ENCODE results near the gene PCCA.
"Not testable (repeated sequence)": the region's sequence is repeated elsewhere in the genome, so short reads cannot be mapped to it uniquely, and the experiment has no call there.

The PCCA gene

DNA sequence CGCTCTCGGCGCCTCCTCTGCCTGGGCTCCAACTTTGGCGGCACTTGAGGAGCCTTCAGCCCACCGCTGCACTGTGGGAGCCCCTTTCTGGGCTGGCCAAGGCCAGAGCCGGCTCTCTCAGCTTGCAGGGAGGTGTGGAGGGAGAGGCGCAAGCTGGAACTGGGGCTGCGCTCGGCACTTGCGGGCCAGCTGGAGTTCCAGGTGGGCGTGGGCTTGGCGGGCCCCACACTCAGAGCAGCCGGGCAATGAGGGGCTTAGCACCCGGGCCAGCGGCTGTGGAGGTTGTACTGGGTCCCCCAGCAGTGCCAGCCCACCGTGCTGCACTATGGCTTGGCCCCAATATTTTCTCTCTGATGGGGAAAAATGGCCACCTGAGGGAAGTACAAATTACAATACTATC is 193.4 kb downstream of the PCCA start:
- H3K9me3 ChIP-seq (ENCODE audit: control insufficient read depth, insufficient read depth, low read length); H3K9ac ChIP-seq (ENCODE audit: low read depth, low read length); H3K27ac ChIP-seq (ENCODE audit: low read depth, low read length); H3K4me1 ChIP-seq (ENCODE audit: control insufficient read depth, insufficient read depth, low read length); H3K4me3 ChIP-seq (ENCODE audit: low read depth, low read length); H3K27me3 ChIP-seq (ENCODE audit: control insufficient read depth, insufficient read depth, low read length): not testable (repeated sequence)
- peaks cover 16% of the 10 kb centered on the region for H3K36me3 ChIP-seq (ENCODE audit: control insufficient read depth, insufficient read depth, low read length)

DNA sequence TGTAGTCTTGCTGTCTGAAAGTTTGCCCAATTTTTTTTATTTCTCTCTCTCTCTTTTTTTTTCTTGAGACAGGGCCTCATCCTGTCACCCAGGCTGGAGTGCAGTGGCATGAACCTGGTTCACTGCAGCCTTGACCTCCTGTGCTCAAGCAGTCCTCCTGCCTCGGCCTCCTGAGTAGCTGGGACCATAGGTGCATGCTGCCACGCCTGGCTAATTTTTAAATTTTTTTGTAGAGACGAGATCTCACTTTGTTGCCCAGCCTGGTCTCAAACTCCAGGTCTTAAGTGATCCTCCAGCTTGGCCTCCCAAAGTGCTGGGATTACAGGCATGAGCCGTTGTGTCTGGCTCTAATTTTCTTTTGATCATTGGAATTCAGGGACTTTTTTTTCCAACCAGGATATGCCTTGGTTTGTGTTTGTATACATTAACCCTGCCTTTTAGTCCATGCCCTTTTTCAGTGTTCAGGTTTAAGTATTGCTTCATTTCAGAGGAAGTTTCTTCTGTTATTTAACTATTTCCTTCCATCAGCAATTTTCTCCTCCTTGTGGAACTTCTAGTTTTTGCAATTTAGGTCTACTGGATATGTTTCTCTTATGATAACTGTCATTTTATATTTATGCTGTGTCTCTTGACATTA is 201.4 kb downstream of the PCCA start:
- no peaks in the 10 kb centered on the region for H3K9me3 ChIP-seq (ENCODE audit: control insufficient read depth, insufficient read depth, low read length)
- no peak overlapping the region for H3K9ac ChIP-seq (ENCODE audit: low read depth, low read length)
- no peak overlapping the region for H3K4me3 ChIP-seq (ENCODE audit: low read depth, low read length)
- H3K27ac ChIP-seq (ENCODE audit: low read depth, low read length), result no peak overlapping the region
- no peaks in the 10 kb centered on the region for H3K27me3 ChIP-seq (ENCODE audit: control insufficient read depth, insufficient read depth, low read length)
- no peaks in the 10 kb centered on the region for H3K4me1 ChIP-seq (ENCODE audit: control insufficient read depth, insufficient read depth, low read length)
- H3K36me3 ChIP-seq (ENCODE audit: control insufficient read depth, insufficient read depth, low read length), result 0 out of 2 replicates have a peak, but pooled peaks cover 4% of the 10 kb centered on the region

DNA sequence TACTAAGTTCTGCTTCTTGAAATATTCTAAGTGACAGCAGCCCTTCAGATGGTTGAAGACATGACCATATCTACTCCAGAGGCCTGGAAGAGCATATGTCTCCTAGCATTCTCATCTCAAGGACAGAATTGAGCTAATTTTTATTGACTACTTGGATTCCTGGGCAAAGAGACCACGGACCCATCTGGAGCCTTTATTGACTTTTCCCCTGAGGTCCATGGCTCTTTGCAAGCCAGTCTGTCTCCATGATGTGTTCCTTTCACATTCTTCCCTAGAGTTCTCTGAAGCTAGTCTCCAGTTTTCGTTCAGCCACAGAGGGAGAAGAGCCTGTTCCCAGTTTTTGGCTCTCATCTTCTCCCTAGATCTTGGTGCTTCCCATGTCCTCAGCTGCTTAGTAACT is 202.7 kb downstream of the PCCA start:
- H3K27me3 ChIP-seq (ENCODE audit: control insufficient read depth, insufficient read depth, low read length), result no peaks in the 10 kb centered on the region
- 0 out of 2 replicates have a peak, but pooled peaks cover 4% of the 10 kb centered on the region for H3K36me3 ChIP-seq (ENCODE audit: control insufficient read depth, insufficient read depth, low read length)
- no peak overlapping the region for H3K4me3 ChIP-seq (ENCODE audit: low read depth, low read length)
- H3K9me3 ChIP-seq (ENCODE audit: control insufficient read depth, insufficient read depth, low read length), result no peaks in the 10 kb centered on the region
- H3K9ac ChIP-seq (ENCODE audit: low read depth, low read length), result no peak overlapping the region
- no peak overlapping the region for H3K27ac ChIP-seq (ENCODE audit: low read depth, low read length)
- no peaks in the 10 kb centered on the region for H3K4me1 ChIP-seq (ENCODE audit: control insufficient read depth, insufficient read depth, low read length)

DNA sequence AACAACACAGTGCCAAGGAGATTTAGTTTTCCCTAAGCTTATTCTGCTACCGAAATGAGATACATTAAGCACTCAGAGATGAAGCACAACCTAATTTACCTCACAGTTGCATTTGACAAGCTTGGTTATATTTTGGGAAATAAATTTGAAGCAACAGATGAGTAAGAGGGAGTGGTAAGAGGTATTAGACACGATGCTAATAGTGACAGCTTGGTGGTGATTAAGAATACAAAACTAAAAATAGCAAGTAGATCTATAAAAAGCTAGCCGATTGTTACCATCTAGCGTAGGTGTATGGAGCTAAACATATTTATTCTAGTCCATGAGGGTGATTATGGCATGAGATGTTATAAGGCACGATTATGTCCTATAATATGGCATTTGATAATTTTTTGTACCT is 208.5 kb downstream of the PCCA start:
- no peaks in the 10 kb centered on the region for H3K9me3 ChIP-seq (ENCODE audit: control insufficient read depth, insufficient read depth, low read length)
- no peak overlapping the region for H3K9ac ChIP-seq (ENCODE audit: low read depth, low read length)
- no peaks in the 10 kb centered on the region for H3K27me3 ChIP-seq (ENCODE audit: control insufficient read depth, insufficient read depth, low read length)
- no peak overlapping the region for H3K4me3 ChIP-seq (ENCODE audit: low read depth, low read length)
- H3K27ac ChIP-seq (ENCODE audit: low read depth, low read length), result no peak overlapping the region
- H3K4me1 ChIP-seq (ENCODE audit: control insufficient read depth, insufficient read depth, low read length), result peaks cover 18% of the 10 kb centered on the region
- no peaks in the 10 kb centered on the region for H3K36me3 ChIP-seq (ENCODE audit: control insufficient read depth, insufficient read depth, low read length)

DNA sequence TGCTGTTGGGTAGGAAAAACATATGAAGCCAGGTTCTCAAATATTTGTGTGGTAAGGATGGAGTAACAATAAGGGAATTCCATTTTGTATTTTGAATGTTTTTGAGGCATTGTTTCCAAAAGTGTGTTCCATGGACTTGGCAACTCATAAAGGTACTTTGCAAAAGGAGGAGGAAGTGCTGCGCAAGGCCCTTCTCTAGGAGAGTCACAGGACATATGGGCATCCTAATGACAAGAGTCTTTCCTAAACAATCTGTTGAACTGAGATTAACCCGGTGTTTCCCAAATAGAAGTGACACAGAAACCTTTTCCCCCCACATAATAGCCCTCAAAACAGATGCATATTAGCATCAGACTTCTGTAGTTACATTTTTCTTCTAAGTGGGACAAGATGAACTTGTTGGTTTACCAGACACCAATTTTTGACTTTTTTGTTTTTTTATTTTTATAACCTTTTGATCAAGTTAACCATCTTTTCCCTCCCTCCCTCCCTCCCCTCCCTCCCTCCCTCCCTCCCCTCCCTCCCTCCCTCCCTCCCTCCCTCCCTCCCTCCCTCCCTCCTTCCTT is 209.3 kb downstream of the PCCA start:
- Histone ChIP-seq H3K36me3 (ENCODE audit: control insufficient read depth, insufficient read depth, low read length) (no peaks in the 10 kb centered on the region), H3K27ac (ENCODE audit: low read depth, low read length) (peak overlapping the region; percentile 0), H3K9ac (ENCODE audit: low read depth, low read length) (no peak overlapping the region), H3K4me3 (ENCODE audit: low read depth, low read length) (no peak overlapping the region), H3K4me1 (ENCODE audit: control insufficient read depth, insufficient read depth, low read length) (peaks cover 18% of the 10 kb centered on the region), H3K27me3 (ENCODE audit: control insufficient read depth, insufficient read depth, low read length) (no peaks in the 10 kb centered on the region), H3K9me3 (ENCODE audit: control insufficient read depth, insufficient read depth, low read length) (no peaks in the 10 kb centered on the region)

DNA sequence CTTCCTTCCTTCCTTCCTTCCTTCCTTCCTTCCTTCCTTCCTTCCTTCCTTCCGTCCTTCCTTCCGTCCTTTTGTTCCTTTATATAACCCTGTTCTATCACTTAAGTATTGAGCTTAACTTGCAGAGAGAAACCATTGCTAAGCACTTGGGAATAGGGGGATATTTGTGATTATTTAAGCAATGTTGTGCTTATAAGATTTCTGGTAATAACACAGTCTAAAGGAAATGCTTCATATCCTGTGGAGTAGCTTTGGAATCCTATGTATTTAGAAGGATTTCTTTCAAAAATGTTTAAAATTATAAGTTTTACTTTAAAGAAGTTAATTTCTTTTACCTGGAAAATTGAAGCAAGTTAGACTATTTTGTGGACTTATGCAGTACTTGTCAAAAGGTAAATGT is 209.8 kb downstream of the PCCA start:
- H3K4me3 ChIP-seq (ENCODE audit: low read depth, low read length), result no peak overlapping the region
- no peaks in the 10 kb centered on the region for H3K36me3 ChIP-seq (ENCODE audit: control insufficient read depth, insufficient read depth, low read length)
- H3K9ac ChIP-seq (ENCODE audit: low read depth, low read length), result no peak overlapping the region
- no peaks in the 10 kb centered on the region for H3K9me3 ChIP-seq (ENCODE audit: control insufficient read depth, insufficient read depth, low read length)
- H3K4me1 ChIP-seq (ENCODE audit: control insufficient read depth, insufficient read depth, low read length), result peaks cover 18% of the 10 kb centered on the region
- no peak overlapping the region for H3K27ac ChIP-seq (ENCODE audit: low read depth, low read length)
- H3K27me3 ChIP-seq (ENCODE audit: control insufficient read depth, insufficient read depth, low read length), result no peaks in the 10 kb centered on the region

DNA sequence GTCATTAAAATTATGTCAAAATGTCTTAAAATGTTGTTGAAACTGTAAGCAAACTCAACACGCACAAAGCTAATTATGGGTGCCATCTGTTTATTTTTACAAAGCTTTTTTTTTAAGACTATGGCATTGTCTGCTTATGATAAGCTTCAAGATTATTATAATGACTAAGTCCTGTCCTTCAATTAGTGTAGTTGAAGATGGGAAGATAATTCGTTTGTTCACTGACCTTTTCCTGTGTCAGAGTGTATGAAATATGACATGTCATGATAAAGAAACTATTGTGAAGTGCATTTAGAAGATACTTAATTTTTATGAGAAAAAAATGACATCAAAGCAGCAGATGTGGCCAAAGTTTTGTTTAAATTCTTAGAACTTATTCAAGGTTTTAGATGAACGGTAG is 211.3 kb downstream of the PCCA start:
- H3K9ac ChIP-seq (ENCODE audit: low read depth, low read length), result no peak overlapping the region
- no peaks in the 10 kb centered on the region for H3K9me3 ChIP-seq (ENCODE audit: control insufficient read depth, insufficient read depth, low read length)
- no peaks in the 10 kb centered on the region for H3K27me3 ChIP-seq (ENCODE audit: control insufficient read depth, insufficient read depth, low read length)
- H3K4me3 ChIP-seq (ENCODE audit: low read depth, low read length), result no peak overlapping the region
- no peaks in the 10 kb centered on the region for H3K36me3 ChIP-seq (ENCODE audit: control insufficient read depth, insufficient read depth, low read length)
- peaks cover 18% of the 10 kb centered on the region for H3K4me1 ChIP-seq (ENCODE audit: control insufficient read depth, insufficient read depth, low read length)
- H3K27ac ChIP-seq (ENCODE audit: low read depth, low read length), result no peak overlapping the region

DNA sequence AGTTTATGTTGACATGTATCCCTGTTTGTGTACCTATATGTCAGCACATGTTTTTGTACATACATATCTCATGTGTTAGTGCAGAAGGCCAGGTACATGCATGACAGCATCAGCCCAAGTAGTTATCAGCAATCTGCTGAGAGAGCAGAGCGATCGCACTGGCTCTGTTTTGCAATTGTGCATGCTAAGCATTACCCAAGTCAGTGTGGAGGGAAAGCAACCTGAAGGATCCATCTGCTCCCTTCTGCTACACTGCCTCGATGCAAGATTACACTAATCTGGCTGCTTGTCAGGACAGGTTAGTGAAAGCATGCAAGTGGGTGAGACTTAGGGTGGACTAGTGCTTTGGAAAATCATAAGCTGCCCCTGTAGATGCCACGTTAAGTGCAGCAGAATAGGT is 211.8 kb downstream of the PCCA start:
- no peaks in the 10 kb centered on the region for H3K9me3 ChIP-seq (ENCODE audit: control insufficient read depth, insufficient read depth, low read length)
- H3K27me3 ChIP-seq (ENCODE audit: control insufficient read depth, insufficient read depth, low read length), result no peaks in the 10 kb centered on the region
- H3K4me3 ChIP-seq (ENCODE audit: low read depth, low read length), result no peak overlapping the region
- H3K36me3 ChIP-seq (ENCODE audit: control insufficient read depth, insufficient read depth, low read length), result no peaks in the 10 kb centered on the region
- H3K4me1 ChIP-seq (ENCODE audit: control insufficient read depth, insufficient read depth, low read length), result peaks cover 22% of the 10 kb centered on the region
- no peak overlapping the region for H3K9ac ChIP-seq (ENCODE audit: low read depth, low read length)
- no peak overlapping the region for H3K27ac ChIP-seq (ENCODE audit: low read depth, low read length)

DNA sequence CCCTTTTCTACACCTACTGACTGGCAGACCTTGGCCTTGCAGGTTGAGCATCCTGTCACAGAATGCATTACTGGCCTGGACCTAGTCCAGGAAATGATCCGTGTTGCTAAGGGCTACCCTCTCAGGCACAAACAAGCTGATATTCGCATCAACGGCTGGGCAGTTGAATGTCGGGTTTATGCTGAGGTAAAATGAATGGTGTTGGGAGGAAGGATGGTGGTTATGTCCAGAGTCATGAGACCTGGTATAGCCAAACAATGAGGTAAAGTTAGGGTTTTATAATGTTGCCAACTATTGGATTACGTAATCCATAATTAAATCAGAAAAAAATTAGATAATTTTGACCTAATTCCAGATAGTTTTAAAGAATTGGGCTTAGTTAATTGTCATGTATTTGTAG is 212.5 kb downstream of the PCCA start:
- Histone ChIP-seq H3K4me3 (ENCODE audit: low read depth, low read length) (no peak overlapping the region), H3K27ac (ENCODE audit: low read depth, low read length) (no peak overlapping the region), H3K36me3 (ENCODE audit: control insufficient read depth, insufficient read depth, low read length) (no peaks in the 10 kb centered on the region), H3K27me3 (ENCODE audit: control insufficient read depth, insufficient read depth, low read length) (no peaks in the 10 kb centered on the region), H3K9ac (ENCODE audit: low read depth, low read length) (no peak overlapping the region), H3K4me1 (ENCODE audit: control insufficient read depth, insufficient read depth, low read length) (peaks cover 30% of the 10 kb centered on the region), H3K9me3 (ENCODE audit: control insufficient read depth, insufficient read depth, low read length) (no peaks in the 10 kb centered on the region)

DNA sequence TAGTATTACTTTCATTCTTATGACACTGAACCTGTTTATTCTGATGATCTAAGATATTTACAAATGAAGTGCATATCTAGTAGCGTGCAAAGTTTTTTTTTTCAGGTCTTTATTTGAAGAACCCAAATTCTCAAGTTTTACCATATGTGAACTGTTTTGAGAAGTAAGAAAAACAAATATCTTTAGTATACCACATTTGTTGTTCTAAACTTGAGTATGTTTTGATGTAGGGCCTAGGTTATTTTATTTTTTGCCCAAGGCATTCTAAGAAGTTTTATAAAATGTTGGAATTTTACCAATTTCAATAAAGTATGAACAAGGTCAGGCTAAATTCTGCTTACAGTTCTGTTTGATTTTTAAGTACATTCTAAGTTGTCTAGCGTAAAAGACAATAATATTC is 213.5 kb downstream of the PCCA start:
- H3K27me3 ChIP-seq (ENCODE audit: control insufficient read depth, insufficient read depth, low read length), result no peaks in the 10 kb centered on the region

DNA sequence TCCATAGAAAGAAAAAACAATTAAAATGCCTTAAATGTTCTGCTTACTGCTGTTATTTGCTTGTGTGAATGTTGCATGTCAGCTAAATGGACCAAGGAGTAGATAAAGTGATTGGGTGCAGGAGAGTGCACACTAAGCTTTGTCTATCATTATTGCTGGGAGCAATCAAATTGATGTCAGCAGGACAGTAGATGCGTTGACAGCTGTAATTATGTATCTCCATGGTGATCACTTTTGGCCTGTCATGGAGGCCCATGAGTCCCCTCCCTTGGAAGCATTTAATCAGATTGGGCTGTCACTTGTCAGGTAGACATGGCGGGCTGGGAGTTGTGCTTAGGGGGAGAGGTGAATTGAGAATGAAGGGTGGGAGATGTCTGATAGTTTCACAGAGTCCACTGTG is 215.3 kb downstream of the PCCA start:
- H3K9me3 ChIP-seq (ENCODE audit: control insufficient read depth, insufficient read depth, low read length), result no peaks in the 10 kb centered on the region
- H3K9ac ChIP-seq (ENCODE audit: low read depth, low read length), result no peak overlapping the region
- H3K4me1 ChIP-seq (ENCODE audit: control insufficient read depth, insufficient read depth, low read length), result peaks cover 21% of the 10 kb centered on the region
- no peak overlapping the region for H3K27ac ChIP-seq (ENCODE audit: low read depth, low read length)
- peaks cover 8% of the 10 kb centered on the region; the same call in 1 of the 2 replicates for H3K36me3 ChIP-seq (ENCODE audit: control insufficient read depth, insufficient read depth, low read length)
- H3K4me3 ChIP-seq (ENCODE audit: low read depth, low read length), result no peak overlapping the region
- no peaks in the 10 kb centered on the region for H3K27me3 ChIP-seq (ENCODE audit: control insufficient read depth, insufficient read depth, low read length)

More for the DNA sequence above, 213.5 kb downstream of the PCCA start:
- no peak overlapping the region for H3K4me3 ChIP-seq (ENCODE audit: low read depth, low read length)
- peaks cover 29% of the 10 kb centered on the region for H3K4me1 ChIP-seq (ENCODE audit: control insufficient read depth, insufficient read depth, low read length)
- H3K9me3 ChIP-seq (ENCODE audit: control insufficient read depth, insufficient read depth, low read length), result no peaks in the 10 kb centered on the region
- 0 out of 2 replicates have a peak, but pooled peaks cover 2% of the 10 kb centered on the region for H3K36me3 ChIP-seq (ENCODE audit: control insufficient read depth, insufficient read depth, low read length)
- no peak overlapping the region for H3K9ac ChIP-seq (ENCODE audit: low read depth, low read length)
- H3K27ac ChIP-seq (ENCODE audit: low read depth, low read length), result no peak overlapping the region

Measured in HUES48 (cell line).